ENCODE data around the gene SELENOT. TPM values are rescaled to one million over a fixed set of nuclear protein-coding genes. Genes with fewer than 3 reads are reported as not detected.

Gene SELENOT
- total RNA-seq, 1 donor from 2014 or later, result 137 TPM

GRCh38 chr3:150564243-150564642 lies 38.9 kb upstream of the SELENOT start:
- Mint-ChIP-seq H3K27me3 (no peaks in the 10 kb centered on the region), H3K27ac (no peak overlapping the region), H3K4me3 (no peak overlapping the region), H3K4me1 (no peaks in the 10 kb centered on the region), H3K36me3 (ENCODE audit: low read depth) (peaks cover 54% of the 10 kb centered on the region), H3K9me3 (no peaks in the 10 kb centered on the region)
- ATAC-seq (ENCODE audit: low read depth) (no peak), DNase-seq (no peak)
- CTCF ChIA-PET, result no interaction called here
- intact Hi-C loops (cut with micrococcal nuclease), result no loop called here
- TF ChIP-seq, protein P1, sequence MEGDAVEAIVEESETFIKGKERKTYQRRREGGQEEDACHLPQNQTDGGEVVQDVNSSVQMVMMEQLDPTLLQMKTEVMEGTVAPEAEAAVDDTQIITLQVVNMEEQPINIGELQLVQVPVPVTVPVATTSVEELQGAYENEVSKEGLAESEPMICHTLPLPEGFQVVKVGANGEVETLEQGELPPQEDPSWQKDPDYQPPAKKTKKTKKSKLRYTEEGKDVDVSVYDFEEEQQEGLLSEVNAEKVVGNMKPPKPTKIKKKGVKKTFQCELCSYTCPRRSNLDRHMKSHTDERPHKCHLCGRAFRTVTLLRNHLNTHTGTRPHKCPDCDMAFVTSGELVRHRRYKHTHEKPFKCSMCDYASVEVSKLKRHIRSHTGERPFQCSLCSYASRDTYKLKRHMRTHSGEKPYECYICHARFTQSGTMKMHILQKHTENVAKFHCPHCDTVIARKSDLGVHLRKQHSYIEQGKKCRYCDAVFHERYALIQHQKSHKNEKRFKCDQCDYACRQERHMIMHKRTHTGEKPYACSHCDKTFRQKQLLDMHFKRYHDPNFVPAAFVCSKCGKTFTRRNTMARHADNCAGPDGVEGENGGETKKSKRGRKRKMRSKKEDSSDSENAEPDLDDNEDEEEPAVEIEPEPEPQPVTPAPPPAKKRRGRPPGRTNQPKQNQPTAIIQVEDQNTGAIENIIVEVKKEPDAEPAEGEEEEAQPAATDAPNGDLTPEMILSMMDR (IDR thresholded peaks at IDR 0.05), result no peak
- POLR2A ChIA-PET, result no interaction called here

- TF ChIP-seq, protein P1 (IDR thresholded peaks at IDR 0.05), result no peak
- ChIA-PET POLR2A (no interaction called here), CTCF (no interaction called here)
- Mint-ChIP-seq H3K4me1 (no peaks in the 10 kb centered on the region), H3K4me3 (no peak overlapping the region), H3K36me3 (ENCODE audit: low read depth) (peaks cover 67% of the 10 kb centered on the region), H3K27me3 (no peaks in the 10 kb centered on the region), H3K9me3 (no peaks in the 10 kb centered on the region), H3K27ac (no peak overlapping the region)
- DNase-seq, result no peak
- no peak for ATAC-seq (ENCODE audit: low read depth)
- intact Hi-C loops (cut with micrococcal nuclease), result loop anchor here (2.0 kb wide), 1 partner anchor 13 kb away; no protein-coding TSS in a partner anchor
Observed at GRCh38 chr3:150567328-150567727, 35.8 kb upstream of the SELENOT start.

DNA sequence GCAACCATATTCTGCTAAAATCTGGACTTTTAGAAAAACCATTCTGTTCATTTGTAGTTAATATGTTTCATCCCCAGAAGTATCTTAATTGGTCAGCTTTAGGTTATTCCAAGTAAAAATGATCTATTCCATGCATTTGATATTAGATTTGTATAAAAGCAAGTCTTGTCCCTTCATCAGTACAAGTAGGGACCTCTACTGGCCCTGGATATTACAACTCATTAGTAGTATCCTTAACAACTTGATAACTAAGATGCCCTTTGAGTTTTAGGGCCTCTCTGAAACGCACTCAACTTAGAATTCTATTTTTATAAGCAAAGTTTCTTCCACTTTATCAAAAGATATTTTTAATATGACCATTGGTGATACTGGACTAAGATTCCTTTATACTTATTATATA lies 25.3 kb upstream of the SELENOT start:
- intact Hi-C loops (cut with micrococcal nuclease), result no loop called here
- ChIA-PET CTCF (interaction anchor here (1.8 kb wide), 1 partner anchor 126 kb away, joined by 3 read pairs; the partner anchor contains the start of gene ERICH6), POLR2A (no interaction called here)
- Mint-ChIP-seq H3K36me3 (ENCODE audit: low read depth) (peaks cover 72% of the 10 kb centered on the region), H3K27me3 (no peaks in the 10 kb centered on the region), H3K4me3 (no peak overlapping the region), H3K27ac (no peak overlapping the region), H3K4me1 (peaks cover 8% of the 10 kb centered on the region), H3K9me3 (no peaks in the 10 kb centered on the region)
- ATAC-seq (ENCODE audit: low read depth) (no peak), DNase-seq (no peak)
- TF ChIP-seq, protein P1 (IDR thresholded peaks at IDR 0.05), result no peak

GRCh38 chr3:150581174-150581573 lies 21.9 kb upstream of the SELENOT start:
- H3K36me3 Mint-ChIP-seq (ENCODE audit: low read depth), result peaks cover 70% of the 10 kb centered on the region
- no peak overlapping the region for H3K27ac Mint-ChIP-seq
- H3K4me1 Mint-ChIP-seq, result peaks cover 7% of the 10 kb centered on the region
- DNase-seq, result no peak
- ChIA-PET POLR2A (no interaction called here), CTCF (no interaction called here)
- TF ChIP-seq, protein P1 (IDR thresholded peaks at IDR 0.05), result no peak
- H3K27me3 Mint-ChIP-seq, result no peaks in the 10 kb centered on the region
- no peak overlapping the region for H3K4me3 Mint-ChIP-seq
- intact Hi-C loops (cut with micrococcal nuclease), result loop anchor here (2.0 kb wide), 1 partner anchor 14 kb away; no protein-coding TSS in a partner anchor
- no peak for ATAC-seq (ENCODE audit: low read depth)
- H3K9me3 Mint-ChIP-seq, result no peaks in the 10 kb centered on the region

GRCh38 chr3:150582620-150583019 lies 20.5 kb upstream of the SELENOT start:
- intact Hi-C loops (cut with micrococcal nuclease), result loop anchor here (2.0 kb wide), 1 partner anchor 16 kb away; no protein-coding TSS in a partner anchor
- Mint-ChIP-seq H3K27me3 (no peaks in the 10 kb centered on the region), H3K9me3 (no peaks in the 10 kb centered on the region), H3K4me3 (no peak overlapping the region), H3K36me3 (ENCODE audit: low read depth) (peaks cover 59% of the 10 kb centered on the region), H3K27ac (peak overlapping the region; percentile 12), H3K4me1 (peaks cover 7% of the 10 kb centered on the region)
- ATAC-seq (ENCODE audit: low read depth) (no peak), DNase-seq (no peak)
- TF ChIP-seq, protein P1 (IDR thresholded peaks at IDR 0.05), result no peak
- ChIA-PET CTCF (no interaction called here), POLR2A (interaction anchor here (0.7 to 1.0 kb wide), 2 partner anchors 20 to 121 kb away, joined by 4 to 7 read pairs; partner anchors contain the start of genes ERICH6 and SELENOT)

Measured in activated B cell treated with CpG ODN at 0.5 μM for 24 hours (primary cell).